ENCODE measurements around the gene AMPD2.

GRCh38 chr1:109657395-109657794, 37.8 kb downstream of the AMPD2 start:
- TF ChIP-seq CTCF (IDR thresholded peaks at IDR 0.05) (no peak), POLR2AphosphoS5 (IDR thresholded peaks at IDR 0.05) (no peak), EP300 (IDR thresholded peaks at IDR 0.05) (no peak), POLR2A (IDR thresholded peaks at IDR 0.05) (no peak)

All from sigmoid colon (tissue), 4 donors.